ENCODE results near the gene OTOG. TPM values are rescaled to one million over a fixed set of nuclear protein-coding genes. Genes with fewer than 3 reads are reported as not detected.

Gene OTOG
- total RNA-seq, 1 donor from 2014 or later: not detected

DNA sequence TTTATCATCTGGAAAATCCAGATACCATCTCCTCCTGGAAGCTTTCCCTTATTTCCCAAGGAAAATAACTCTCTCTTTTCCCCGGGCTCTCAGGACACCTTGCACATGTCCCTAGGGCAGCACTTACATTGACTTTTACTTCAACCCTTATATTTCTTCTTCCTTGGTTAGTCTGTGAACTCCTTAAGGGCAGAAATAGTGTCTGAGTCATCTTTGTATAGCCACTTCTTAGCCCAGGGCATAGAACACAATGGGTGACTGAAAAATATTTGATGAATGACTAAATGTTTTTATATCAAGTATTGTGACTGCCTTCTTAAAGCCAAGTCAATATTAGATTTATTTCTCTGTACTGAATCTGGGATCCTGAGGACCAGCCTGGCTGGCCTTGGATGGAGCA is 126.9 kb downstream of the OTOG start:
- Histone ChIP-seq H3K27me3 (ENCODE audit: control insufficient read depth, insufficient read depth, low read length) (peaks cover 3% of the 10 kb centered on the region), H3K4me3 (ENCODE audit: low read depth, low read length) (no peak overlapping the region), H3K36me3 (ENCODE audit: control insufficient read depth, insufficient read depth, low read length) (no peaks in the 10 kb centered on the region)
- TF ChIP-seq, protein P1, sequence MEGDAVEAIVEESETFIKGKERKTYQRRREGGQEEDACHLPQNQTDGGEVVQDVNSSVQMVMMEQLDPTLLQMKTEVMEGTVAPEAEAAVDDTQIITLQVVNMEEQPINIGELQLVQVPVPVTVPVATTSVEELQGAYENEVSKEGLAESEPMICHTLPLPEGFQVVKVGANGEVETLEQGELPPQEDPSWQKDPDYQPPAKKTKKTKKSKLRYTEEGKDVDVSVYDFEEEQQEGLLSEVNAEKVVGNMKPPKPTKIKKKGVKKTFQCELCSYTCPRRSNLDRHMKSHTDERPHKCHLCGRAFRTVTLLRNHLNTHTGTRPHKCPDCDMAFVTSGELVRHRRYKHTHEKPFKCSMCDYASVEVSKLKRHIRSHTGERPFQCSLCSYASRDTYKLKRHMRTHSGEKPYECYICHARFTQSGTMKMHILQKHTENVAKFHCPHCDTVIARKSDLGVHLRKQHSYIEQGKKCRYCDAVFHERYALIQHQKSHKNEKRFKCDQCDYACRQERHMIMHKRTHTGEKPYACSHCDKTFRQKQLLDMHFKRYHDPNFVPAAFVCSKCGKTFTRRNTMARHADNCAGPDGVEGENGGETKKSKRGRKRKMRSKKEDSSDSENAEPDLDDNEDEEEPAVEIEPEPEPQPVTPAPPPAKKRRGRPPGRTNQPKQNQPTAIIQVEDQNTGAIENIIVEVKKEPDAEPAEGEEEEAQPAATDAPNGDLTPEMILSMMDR (IDR thresholded peaks at IDR 0.05; ENCODE audit: insufficient read depth, low read length, poor library complexity, severe bottlenecking): no peak
- DNase-seq (ENCODE audit: low read depth): no peak

DNA sequence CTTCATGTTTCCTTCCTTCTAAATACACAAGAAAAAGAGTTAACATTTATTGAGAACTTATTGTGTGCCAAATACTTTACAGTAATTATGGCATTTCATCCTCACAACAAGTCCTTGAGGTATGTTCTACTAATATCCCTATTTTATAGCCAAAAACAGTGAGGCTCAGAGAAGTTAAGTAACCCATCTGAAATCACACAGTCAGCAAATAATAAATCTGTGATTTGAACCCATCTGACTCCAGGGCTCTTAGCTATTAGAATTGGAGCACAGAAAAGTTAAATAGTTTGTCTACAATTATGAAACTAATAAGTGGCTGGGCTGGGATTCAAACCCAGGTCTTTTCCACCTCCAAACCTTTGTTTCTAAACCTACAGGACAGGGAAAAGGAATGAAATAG is 135.8 kb downstream of the OTOG start:
- no peak for DNase-seq (ENCODE audit: low read depth)
- H3K36me3 ChIP-seq (ENCODE audit: control insufficient read depth, insufficient read depth, low read length): no peaks in the 10 kb centered on the region
- no peak overlapping the region for H3K4me3 ChIP-seq (ENCODE audit: low read depth, low read length)
- peaks cover 3% of the 10 kb centered on the region for H3K27me3 ChIP-seq (ENCODE audit: control insufficient read depth, insufficient read depth, low read length)
- TF ChIP-seq, protein P1 (IDR thresholded peaks at IDR 0.05; ENCODE audit: insufficient read depth, low read length, poor library complexity, severe bottlenecking): no peak

DNA sequence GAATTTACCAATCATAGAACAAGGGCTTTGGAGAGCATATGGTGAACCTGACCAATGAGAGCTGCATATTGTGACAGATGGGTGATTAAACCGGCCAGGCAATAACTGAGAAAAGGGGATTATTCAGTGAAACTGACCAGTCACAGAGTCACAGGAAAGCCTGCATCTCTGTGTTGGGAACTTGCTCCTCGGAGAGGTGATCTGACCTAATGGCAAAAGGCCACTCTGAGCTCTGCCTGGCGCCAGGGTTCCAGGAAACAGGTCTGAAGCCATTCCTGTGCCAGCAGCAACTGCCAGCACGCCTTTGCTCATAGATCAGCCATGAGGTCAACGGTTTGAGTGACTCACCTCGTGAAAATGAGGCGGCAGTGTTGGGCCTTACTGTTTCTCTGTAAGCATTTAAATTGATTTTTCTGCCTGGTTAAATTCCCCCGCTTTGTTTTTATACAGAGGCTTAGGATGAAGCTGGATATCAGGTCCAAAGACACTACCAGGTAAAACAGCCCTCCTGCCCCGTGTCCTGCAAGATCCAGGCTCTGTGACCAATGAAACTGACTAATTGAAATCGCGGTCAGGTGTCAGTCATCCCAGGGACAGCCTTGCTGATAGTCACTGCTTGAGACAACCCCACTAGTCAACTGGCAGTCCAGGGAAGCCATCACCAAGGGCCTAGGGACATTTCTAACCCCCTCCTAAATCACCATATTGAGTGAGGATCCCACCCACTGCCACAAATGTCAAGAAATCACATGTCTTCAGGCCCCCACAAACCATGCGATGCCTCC is 136.5 kb downstream of the OTOG start:
- TF ChIP-seq, protein P1 (IDR thresholded peaks at IDR 0.05; ENCODE audit: insufficient read depth, low read length, poor library complexity, severe bottlenecking): no peak
- peaks cover 3% of the 10 kb centered on the region for H3K27me3 ChIP-seq (ENCODE audit: control insufficient read depth, insufficient read depth, low read length)
- no peak overlapping the region for H3K4me3 ChIP-seq (ENCODE audit: low read depth, low read length)
- no peaks in the 10 kb centered on the region for H3K36me3 ChIP-seq (ENCODE audit: control insufficient read depth, insufficient read depth, low read length)
- DNase-seq (ENCODE audit: low read depth): peak; percentile 18

DNA sequence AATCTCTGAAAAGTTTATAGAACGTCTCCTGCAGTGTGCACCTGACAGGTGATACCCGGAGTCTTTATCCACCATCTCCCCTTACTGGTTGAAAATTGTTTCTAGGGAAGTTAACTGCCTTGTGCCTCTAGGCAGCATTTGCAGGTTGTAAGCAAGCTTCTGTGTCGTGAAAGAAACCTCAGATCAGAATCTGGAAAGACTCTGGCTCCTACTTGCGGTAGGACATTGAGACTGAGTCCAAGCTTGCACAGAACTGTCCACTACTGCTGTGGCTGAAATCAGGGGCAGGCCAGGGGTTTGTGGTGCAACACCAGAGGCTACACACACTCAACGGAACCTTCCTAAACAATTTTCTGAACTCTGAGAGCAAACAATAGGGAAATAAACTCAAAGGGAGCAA is 137.5 kb downstream of the OTOG start:
- H3K27me3 ChIP-seq (ENCODE audit: control insufficient read depth, insufficient read depth, low read length): peaks cover 3% of the 10 kb centered on the region
- TF ChIP-seq, protein P1 (IDR thresholded peaks at IDR 0.05; ENCODE audit: insufficient read depth, low read length, poor library complexity, severe bottlenecking): no peak
- H3K36me3 ChIP-seq (ENCODE audit: control insufficient read depth, insufficient read depth, low read length): no peaks in the 10 kb centered on the region

DNA sequence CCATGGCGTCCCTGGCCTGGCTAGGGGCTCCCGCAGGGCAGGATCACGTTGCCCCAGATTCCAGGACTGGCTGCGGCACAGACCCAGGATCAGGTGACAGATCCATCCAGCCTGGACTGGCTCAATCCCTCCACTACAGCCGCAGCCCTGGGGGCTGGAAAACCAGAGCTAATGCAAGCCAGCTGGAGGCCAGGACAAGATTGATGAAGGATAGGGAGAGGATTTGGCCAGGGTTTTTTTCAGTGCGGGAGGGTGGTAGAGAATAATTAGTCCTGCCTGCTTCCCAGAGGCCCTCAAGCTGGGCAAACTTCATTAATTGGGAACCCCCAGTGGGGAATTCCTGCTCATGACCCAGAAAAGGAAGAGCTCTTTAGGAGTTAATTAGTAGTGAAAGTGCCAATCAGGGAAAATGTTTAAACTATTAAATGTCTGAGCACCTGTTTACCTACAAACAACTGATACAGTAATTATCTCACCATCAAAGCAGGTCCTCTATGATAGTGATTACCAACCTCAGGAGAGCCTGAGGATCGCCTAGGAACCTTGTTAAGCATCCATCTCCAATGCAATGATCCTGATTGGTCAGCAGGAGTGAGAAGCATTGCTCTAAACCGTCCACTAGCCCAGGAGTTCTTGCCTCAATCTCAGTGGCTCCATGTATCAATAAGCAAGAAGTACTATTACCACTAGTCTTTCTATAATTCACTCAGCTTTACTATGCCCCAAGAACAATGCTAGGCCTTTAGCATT is 139.3 kb downstream of the OTOG start:
- H3K27me3 ChIP-seq (ENCODE audit: control insufficient read depth, insufficient read depth, low read length): peaks cover 3% of the 10 kb centered on the region
- no peaks in the 10 kb centered on the region for H3K36me3 ChIP-seq (ENCODE audit: control insufficient read depth, insufficient read depth, low read length)
- H3K4me3 ChIP-seq (ENCODE audit: low read depth, low read length): no peak overlapping the region
- TF ChIP-seq, protein P1 (IDR thresholded peaks at IDR 0.05; ENCODE audit: insufficient read depth, low read length, poor library complexity, severe bottlenecking): no peak
- DNase-seq (ENCODE audit: low read depth): no peak

More for the DNA sequence above, 137.5 kb downstream of the OTOG start:
- no peak overlapping the region for H3K4me3 ChIP-seq (ENCODE audit: low read depth, low read length)
- DNase-seq (ENCODE audit: low read depth): no peak

Measured in kidney epithelial cell (primary cell).